Measurements from ENCODE around the gene LAMA2.

DNA sequence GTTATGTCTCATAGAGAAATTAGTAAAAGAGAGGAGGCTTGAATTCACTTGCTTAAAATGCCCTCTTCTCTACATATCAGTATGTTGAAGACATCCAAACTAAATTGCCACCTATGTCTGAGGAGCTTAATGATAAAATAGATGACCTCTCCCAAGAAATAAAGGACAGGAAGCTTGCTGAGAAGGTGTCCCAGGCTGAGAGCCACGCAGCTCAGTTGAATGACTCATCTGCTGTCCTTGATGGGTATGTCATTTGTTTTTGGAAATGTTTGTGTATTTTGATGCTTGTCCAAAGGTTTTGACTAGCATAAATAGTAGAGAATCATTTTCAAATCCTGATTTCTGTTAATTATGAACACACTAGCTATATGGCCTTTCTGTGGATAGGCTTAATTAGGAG is 519.3 kb downstream of the LAMA2 start:
- TF ChIP-seq, protein P1, sequence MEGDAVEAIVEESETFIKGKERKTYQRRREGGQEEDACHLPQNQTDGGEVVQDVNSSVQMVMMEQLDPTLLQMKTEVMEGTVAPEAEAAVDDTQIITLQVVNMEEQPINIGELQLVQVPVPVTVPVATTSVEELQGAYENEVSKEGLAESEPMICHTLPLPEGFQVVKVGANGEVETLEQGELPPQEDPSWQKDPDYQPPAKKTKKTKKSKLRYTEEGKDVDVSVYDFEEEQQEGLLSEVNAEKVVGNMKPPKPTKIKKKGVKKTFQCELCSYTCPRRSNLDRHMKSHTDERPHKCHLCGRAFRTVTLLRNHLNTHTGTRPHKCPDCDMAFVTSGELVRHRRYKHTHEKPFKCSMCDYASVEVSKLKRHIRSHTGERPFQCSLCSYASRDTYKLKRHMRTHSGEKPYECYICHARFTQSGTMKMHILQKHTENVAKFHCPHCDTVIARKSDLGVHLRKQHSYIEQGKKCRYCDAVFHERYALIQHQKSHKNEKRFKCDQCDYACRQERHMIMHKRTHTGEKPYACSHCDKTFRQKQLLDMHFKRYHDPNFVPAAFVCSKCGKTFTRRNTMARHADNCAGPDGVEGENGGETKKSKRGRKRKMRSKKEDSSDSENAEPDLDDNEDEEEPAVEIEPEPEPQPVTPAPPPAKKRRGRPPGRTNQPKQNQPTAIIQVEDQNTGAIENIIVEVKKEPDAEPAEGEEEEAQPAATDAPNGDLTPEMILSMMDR (conservative IDR thresholded peaks at IDR 0.05 in 1 of 2, IDR thresholded peaks at IDR 0.05 in 1 of 2; ENCODE audit: low read depth in 1 of 2, low read length in 2 of 2): no peak
- no peak for TF ChIP-seq EZH2 (IDR thresholded peaks at IDR 0.05; ENCODE audit: low read length, missing control alignments)

Data from fibroblast of lung (primary cell).